ENCODE measurements around the gene DKC1. TPM values are rescaled to one million over a fixed set of nuclear protein-coding genes. Genes with fewer than 3 reads are reported as not detected.

DKC1 gene
- total and polyA plus RNA-seq, 2 experiments from 2014 or later: 120 to 165 TPM

DNA sequence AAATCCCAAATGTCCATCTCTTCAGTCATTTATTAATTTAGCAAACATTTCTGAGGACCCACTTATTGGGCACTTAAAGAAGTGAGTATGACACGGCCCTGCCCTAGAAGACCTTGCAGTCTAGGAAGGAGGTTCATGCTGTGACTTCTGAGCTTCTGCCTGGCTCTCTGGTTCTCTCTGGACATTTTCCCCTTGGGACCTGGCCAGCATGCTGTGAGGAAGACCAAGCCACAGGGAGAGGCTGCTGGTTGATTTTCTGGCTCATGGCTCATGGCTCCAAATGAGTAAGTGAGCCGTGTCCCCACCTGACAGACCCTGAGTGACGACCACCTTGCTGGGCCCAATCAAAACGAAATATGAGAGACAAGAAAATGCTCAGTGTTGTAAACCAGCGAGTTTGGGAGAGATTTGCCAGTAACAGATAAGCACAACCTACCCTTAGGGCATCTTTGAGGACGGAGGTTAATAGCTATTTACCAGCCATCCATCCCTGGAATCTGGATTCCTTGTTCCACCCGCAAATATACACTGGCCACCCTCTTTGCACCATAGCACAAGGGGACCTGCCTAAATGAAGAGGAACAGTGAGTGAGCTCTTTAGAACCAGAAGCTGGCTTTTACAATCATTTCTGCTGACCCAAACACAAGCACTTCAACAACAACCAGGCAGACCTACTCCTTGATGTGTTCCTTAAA is 41.7 kb downstream of the DKC1 start:
- H3K36me3 ChIP-seq (ENCODE audit: insufficient read depth): no peaks in the 10 kb centered on the region
- no peak overlapping the region for H3K27ac Mint-ChIP-seq
- no peak for ATAC-seq
- peaks cover 29% of the 10 kb centered on the region for H3K4me1 Mint-ChIP-seq
- no peaks in the 10 kb centered on the region for H3F3A ChIP-seq (replicated peaks; ENCODE audit: low read depth)
- peaks cover 14% of the 10 kb centered on the region for H3K27me3 ChIP-seq (ENCODE audit: insufficient read depth)
- H4K20me1 ChIP-seq (replicated peaks; ENCODE audit: insufficient read depth): no peaks in the 10 kb centered on the region
- peak overlapping the region; percentile 85 for H3K4me2 ChIP-seq
- H3K9me2 ChIP-seq (ENCODE audit: insufficient read depth): no peaks in the 10 kb centered on the region
- DNase-seq (ENCODE audit: low spot score): no peak
- peaks cover 22% of the 10 kb centered on the region; the same call in 2 of the 3 replicates for H3K9me3 Mint-ChIP-seq
- H3K27me3 Mint-ChIP-seq (ENCODE audit: insufficient read depth, low read depth, poor library complexity): peaks cover 15% of the 10 kb centered on the region
- H3K27ac ChIP-seq (ENCODE audit: low read depth): no peak overlapping the region
- H3K4me3 Mint-ChIP-seq: peak overlapping the region; percentile 71
- no peak for TF ChIP-seq ZNF331 (CRISPR knock-in tag; IDR thresholded peaks at IDR 0.05; ENCODE audit: low read depth)
- no peak for TF ChIP-seq CREB1 (CRISPR knock-in tag; IDR thresholded peaks at IDR 0.05; ENCODE audit: low read depth)
- TF ChIP-seq JUNB (IDR thresholded peaks at IDR 0.05; ENCODE audit: unreplicated experiment): no peak
- TF ChIP-seq ETS1 (IDR thresholded peaks at IDR 0.05): no peak
- TF ChIP-seq ZNF114 (CRISPR knock-in tag; IDR thresholded peaks at IDR 0.05): no peak
- TF ChIP-seq ZNF462 (CRISPR knock-in tag; IDR thresholded peaks at IDR 0.05): no peak
- TF ChIP-seq STAT1 (IDR thresholded peaks at IDR 0.05; ENCODE audit: unreplicated experiment): no peak
- TF ChIP-seq POLR2AphosphoS5 (IDR thresholded peaks at IDR 0.05; ENCODE audit: low read depth): no peak
- TF ChIP-seq, protein P1, sequence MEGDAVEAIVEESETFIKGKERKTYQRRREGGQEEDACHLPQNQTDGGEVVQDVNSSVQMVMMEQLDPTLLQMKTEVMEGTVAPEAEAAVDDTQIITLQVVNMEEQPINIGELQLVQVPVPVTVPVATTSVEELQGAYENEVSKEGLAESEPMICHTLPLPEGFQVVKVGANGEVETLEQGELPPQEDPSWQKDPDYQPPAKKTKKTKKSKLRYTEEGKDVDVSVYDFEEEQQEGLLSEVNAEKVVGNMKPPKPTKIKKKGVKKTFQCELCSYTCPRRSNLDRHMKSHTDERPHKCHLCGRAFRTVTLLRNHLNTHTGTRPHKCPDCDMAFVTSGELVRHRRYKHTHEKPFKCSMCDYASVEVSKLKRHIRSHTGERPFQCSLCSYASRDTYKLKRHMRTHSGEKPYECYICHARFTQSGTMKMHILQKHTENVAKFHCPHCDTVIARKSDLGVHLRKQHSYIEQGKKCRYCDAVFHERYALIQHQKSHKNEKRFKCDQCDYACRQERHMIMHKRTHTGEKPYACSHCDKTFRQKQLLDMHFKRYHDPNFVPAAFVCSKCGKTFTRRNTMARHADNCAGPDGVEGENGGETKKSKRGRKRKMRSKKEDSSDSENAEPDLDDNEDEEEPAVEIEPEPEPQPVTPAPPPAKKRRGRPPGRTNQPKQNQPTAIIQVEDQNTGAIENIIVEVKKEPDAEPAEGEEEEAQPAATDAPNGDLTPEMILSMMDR (conservative IDR thresholded peaks at IDR 0.05; ENCODE audit: low read depth in 2 of 2): no peak
- no peak for TF ChIP-seq EZH2phosphoT487 (IDR thresholded peaks at IDR 0.05; ENCODE audit: unreplicated experiment)
- no peak for TF ChIP-seq EZH2 (IDR thresholded peaks at IDR 0.05; ENCODE audit: low read depth, unreplicated experiment)
- no peak for TF ChIP-seq REST (IDR thresholded peaks at IDR 0.05; ENCODE audit: unreplicated experiment)
- no peak for TF ChIP-seq NANOG (IDR thresholded peaks at IDR 0.05; ENCODE audit: borderline replicate concordance)
- H3K4me3 ChIP-seq: peak overlapping the region; percentile 71
- no peaks in the 10 kb centered on the region for H3K79me2 ChIP-seq (replicated peaks; ENCODE audit: insufficient read depth)
- peaks cover 12% of the 10 kb centered on the region; the same call in 2 of the 3 replicates for H3K36me3 Mint-ChIP-seq (ENCODE audit: low read depth)
- peaks cover 12% of the 10 kb centered on the region; the same call in 1 of the 2 replicates for H3K4me1 ChIP-seq (ENCODE audit: insufficient read depth)
- no peak overlapping the region for H2AFZ ChIP-seq

All from GM23338 (cell line).